Activated CD8-positive, alpha-beta memory T cell treated with anti-CD3 and anti-CD28 coated beads for 24 hours (primary cell): ENCODE results near the gene KCTD13.
"Not testable (repeated sequence)": the region's sequence is repeated elsewhere in the genome, so short reads cannot be mapped to it uniquely, and the experiment has no call there.

ENCODE experiments used
- DNase-seq: peaks from one replicate; pipeline ENCODE4 v3.0.0-alpha.2; 2020

Gene KCTD13

GRCh38 chr16:29943846-29944799 lies 18.1 kb upstream of the KCTD13 start:
- no peak for DNase-seq

GRCh38 chr16:29940656-29941055 lies 14.6 kb upstream of the KCTD13 start:
- no peak for DNase-seq

GRCh38 chr16:29931750-29932149 lies 5.7 kb upstream of the KCTD13 start:
- DNase-seq: not testable (repeated sequence)

DNA sequence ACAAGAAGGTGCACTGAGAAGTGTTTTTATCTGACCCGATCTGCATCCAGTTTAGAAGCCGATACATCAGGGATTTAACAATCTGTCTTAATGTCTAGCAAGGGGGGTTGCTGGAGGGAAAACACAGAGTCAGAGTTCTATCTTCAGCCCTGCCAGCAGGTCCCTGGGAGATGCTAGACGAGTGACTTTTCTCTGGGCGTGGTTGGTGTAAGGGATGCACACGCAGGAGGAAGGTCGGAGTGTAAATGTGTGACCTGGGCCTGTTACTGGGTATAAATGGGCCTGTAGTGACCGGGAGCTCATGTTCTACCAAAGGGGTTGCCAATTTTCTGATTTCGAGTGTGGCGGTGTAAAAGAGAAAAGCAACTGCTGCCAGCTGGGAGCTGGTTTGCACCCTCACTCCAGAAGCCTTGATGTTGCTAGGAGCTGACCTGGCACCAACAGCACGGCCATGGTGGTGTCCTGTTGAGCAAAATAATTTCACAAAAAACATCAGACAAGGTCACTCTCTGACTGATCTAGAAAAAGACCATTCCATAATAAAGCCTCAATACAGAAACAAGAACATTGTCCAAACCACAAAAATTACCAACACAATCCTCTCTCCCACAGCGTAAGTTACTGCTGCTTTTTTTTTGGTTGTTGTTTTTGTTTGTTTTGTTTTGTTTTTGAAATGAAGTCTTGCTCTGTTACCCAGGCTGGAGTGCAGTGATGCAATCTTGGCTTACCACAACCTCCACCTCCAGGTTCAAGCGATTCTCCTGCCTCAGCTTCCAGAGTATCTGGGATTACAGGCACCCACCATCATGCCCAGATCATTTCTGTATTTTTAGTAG lies 1.3 kb upstream of the KCTD13 start:
- no peak for DNase-seq

- DNase-seq: no peak
These were observed 656 bp upstream of the KCTD13 start for GRCh38 chr16:29926711-29927052.

DNA sequence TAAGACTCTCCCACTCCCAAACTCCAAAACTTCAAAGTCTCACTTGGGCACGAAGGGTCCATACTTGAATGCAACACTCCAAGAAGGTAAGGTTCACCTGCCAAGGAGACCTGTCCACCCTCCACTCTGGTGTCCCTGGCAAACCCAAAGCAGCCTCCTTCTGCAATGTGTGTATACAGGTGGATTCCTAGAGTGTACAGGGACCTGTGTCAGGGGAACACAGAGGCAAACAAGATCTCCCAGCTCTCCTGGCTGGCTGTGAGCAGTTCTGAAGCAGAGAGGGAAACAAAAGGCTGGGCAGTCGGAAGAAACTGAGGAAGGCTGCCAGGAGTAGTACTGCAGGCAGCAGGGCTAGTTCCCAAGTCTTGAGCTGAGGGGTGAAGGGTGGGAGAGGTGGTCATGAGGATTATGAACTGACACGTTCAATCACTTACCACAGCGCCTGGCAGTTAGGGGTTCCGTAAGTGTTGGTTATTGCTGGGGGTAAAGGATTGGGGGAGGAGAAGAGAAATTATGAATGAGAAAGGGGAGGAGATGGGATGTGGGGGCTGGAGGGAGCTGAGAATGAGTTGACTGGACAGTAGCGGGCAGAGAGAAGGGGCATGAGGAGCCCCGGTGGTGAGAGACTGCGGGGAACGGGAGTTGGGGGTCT lies 795 bp downstream of the KCTD13 start:
- DNase-seq: peak; percentile 65

GRCh38 chr16:29922986-29923501 lies 3.0 kb downstream of the KCTD13 start:
- no peak for DNase-seq

- DNase-seq: no peak
These were observed 3.7 kb downstream of the KCTD13 start for GRCh38 chr16:29922326-29922725.

DNA sequence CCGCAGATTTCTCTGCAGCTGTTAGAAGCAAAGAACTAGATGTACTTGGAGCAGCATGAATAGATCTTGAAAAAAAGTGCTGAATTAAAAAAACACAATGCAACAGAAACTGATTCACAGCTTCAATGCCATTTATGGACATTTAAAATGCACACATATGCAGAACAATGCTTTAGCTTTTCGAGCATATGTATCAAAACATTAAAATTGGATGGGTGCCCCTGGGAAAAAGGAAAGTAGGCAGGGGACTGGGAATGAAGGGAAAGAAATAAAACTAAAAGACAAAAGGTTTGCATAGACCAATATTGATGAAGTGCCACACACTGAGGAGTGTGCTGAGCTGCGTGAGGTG lies 5.0 kb downstream of the KCTD13 start:
- no peak for DNase-seq

DNA sequence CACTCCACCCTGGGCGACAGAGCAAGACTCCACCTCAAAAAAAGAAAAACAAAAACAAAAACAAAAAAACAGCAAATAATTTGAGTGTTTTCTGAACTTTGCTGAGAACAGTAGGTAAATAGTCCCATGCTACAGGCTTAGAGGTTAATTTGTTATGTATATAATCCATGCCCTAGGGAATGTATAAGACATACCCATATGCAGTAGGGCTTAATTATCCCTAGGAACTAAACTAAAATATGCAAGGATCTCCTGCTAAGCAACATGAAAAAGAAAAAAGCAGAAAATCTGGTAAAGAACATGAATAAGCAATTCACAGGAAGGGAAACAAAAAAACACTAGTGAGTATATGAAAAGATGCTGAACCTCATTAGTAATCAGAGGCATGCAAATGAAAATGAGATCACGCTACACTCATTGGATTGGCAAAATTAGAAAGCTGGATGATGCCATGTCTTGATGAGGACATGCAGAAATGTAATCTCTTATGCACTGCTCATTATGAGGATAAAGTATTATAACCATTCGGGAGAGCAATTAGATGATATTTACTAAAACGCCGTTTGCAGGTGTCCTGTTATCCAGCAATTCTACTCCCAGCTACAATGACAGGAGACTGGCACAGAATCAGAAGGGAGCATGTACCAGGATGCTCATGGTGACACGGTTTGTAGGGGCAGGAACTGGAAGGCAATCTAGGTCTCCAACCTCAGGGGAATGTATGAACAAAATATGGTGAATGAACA lies 5.6 kb downstream of the KCTD13 start:
- DNase-seq: no peak

DNA sequence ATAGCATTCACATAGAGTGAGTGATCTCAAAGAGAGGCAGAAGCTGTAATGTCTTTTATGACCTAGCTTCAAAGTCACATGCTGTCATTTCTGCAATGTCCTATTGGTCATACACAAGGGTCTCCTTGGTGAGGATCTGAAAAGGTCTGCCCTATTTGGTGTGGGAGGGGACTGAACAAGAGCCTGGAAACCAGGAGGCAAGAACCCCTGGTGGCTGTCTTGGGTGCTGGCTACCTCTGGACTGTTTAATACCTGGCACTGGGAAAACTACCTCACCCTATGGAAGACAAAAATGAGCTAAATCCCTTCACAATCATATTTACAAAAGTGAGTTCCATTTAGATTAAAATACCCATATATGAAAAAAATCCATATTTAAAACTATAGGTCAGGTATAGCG lies 9.0 kb downstream of the KCTD13 start:
- DNase-seq: no peak

DNA sequence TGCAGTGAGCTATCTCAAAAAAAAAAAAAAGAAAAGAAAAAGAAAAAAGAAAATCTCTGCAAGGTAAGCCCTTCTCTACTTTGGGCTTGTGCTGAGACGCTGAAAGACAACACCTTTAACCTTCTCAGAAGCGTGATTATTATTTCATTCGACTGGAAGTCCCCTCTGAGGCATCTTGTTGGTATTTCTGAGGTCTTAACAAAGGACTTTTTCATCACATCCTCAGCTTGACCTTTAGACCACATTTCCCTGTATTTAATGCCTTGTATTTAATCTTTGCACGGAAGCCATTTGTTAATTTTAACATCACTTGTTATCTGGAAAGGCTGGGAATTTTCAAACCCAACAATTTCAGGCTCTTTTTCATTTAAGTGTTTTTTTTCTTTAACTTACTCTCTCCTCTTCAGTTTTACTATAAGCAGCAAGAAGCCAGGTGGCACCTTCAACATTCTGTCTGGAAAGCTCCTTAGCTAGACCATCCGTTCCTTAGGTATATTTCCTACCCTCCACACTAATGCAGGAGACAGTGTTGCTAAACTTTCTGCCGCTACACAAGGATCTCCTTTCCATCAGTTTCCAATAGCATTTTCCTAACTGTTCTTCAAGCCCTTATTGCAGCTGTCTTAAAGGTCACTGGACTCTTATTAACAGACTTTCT lies 10.3 kb downstream of the KCTD13 start:
- DNase-seq: no peak

- no peak for DNase-seq
These were observed 12.5 kb downstream of the KCTD13 start for GRCh38 chr16:29913514-29913913.

DNA sequence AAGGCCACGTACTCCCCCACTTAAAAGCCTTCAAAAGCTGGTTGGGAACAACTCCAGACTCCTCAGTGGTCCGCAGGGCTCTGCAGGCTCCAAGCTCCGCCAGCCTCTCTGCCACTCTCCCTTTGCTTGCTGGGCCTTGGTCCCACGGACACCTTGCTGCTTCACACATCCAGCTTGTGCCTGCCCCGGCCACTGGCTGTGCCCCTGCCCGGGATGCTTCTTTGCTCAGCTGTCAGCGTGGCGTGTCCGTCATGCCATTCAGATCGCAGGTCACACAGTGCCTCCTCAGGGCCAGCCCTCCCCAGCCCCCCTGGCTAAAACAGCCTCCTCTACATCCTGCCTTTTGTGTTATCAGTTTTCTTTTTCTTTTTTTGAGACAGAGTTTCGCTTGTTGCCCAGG lies 13.9 kb downstream of the KCTD13 start:
- DNase-seq: no peak

- no peak for DNase-seq
These were observed 14.4 kb downstream of the KCTD13 start for GRCh38 chr16:29911676-29912010.

DNA sequence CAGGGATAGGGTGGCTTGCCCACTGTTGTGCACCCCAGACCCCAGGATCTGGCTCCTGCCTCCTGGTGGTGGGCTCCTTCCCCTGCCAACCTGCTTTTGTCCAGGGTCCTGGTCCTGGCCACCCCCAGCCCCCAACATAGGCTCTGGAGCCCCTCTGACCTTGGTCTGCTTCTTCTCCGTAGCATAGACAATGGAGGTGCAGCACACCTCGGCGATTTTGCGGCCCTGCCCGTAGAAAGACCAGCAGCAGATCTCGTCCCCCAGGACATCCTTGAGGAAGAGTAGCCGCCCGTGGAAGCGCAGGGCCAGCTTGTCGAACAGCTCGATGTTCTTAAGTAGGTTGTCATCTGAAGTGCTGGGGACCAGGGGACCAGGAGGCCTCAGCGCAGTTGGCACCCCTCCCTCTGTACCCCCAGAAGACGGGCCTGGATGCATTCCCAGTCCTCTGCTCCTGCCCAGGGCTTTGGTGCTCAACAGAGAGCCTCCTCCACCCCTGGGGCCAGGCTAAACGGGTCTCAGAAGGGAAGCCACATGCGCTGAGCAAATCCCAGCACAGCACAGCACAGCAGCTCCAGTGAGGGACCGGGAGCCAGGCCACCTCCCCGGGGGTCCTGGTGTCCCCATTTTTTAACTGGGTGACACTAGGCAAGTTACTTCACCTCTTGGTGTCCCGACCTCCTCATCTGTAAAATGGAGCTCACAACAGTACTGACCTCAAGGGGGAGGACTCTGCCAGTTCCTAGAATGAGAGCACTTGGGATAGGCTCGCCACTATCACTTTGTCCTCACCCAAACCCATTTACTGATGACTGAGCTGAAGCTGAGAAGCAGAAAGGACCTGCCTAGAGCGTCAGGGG lies 15.0 kb downstream of the KCTD13 start:
- DNase-seq: no peak

DNA sequence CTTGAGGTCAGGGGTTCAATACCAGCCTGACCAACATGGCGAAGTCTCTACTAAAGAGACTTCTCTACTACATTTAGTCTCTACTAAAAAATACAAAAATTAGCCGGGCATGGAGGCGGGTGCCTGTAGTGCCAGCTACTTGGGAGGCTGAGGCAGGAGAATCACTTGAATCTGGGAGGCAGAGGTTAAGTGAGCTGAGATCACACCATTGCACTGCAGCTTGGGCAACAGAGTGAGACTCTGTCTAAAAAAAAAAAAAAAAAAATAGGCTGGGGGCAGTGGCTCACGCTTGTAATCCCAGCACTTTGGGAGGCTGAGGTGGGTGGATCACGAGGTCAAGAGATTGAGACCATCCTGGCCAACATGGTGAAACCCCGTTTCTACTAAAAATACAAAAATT lies 16.2 kb downstream of the KCTD13 start:
- DNase-seq: not testable (repeated sequence)

- DNase-seq: no peak
These were observed 16.6 kb downstream of the KCTD13 start for GRCh38 chr16:29909391-29909790.

- DNase-seq: no peak
These were observed 17.3 kb downstream of the KCTD13 start for GRCh38 chr16:29908719-29909220.

GRCh38 chr16:29907973-29908372 lies 18.1 kb downstream of the KCTD13 start:
- no peak for DNase-seq
